ENCODE results near the gene MGAT4C. TPM values are rescaled to one million over a fixed set of nuclear protein-coding genes. Genes with fewer than 3 reads are reported as not detected.

Gene MGAT4C
- total and polyA plus RNA-seq, 2 experiments from 2014 or later, result 4.5 to 4.7 TPM

DNA sequence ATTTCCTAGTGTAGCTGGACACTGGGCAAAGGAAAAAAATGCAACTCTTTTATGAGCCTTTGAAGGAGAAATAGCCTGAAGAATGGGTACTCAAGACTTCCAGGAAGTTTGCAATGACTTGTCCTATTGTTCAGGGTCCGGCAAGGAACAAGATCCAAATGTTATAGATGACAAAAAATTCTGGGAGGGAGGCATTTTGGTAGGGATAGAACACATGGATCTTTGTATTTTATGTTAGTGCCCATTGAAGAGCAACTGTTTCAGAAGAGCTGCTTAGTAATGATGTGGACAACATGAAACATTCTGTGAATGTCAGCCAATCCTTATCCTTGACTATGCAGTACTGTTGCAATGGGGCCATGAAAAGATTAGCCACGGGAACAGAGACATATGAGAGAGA, 138.0 kb downstream of the MGAT4C start (continued):
- TF ChIP-seq ZNF114 (CRISPR knock-in tag; IDR thresholded peaks at IDR 0.05) (no peak), POLR2AphosphoS5 (IDR thresholded peaks at IDR 0.05; ENCODE audit: low read depth) (no peak)

DNA sequence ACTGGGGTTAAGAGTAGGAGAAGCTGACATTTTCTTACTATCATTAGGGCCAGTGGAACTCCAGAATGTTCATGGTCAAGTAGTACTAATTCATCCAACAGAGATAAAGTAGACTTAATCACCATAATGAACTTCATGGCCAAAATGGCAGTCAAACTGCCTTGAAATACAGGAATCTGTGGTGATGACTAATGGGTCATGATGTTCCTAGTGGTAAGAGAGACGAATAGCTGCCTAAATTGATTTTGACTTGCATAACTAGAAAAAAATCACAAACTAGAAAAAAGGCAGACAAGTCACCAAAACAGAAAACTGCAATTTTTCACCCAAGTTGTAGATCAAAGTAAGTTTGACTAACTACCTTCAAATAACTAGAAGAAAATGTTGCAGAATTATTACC, 138.5 kb downstream of the MGAT4C start:
- no peak overlapping the region for H3K4me2 ChIP-seq
- H3K9me2 ChIP-seq (ENCODE audit: insufficient read depth), result no peaks in the 10 kb centered on the region
- H3K9me3 Mint-ChIP-seq, result no peaks in the 10 kb centered on the region
- H3K36me3 Mint-ChIP-seq (ENCODE audit: low read depth), result no peaks in the 10 kb centered on the region
- no peak overlapping the region for H3K27ac Mint-ChIP-seq
- H3K27ac ChIP-seq (ENCODE audit: low read depth), result no peak overlapping the region
- ATAC-seq (no peak), DNase-seq (ENCODE audit: low spot score) (no peak)
- H2AFZ ChIP-seq, result no peak overlapping the region
- TF ChIP-seq, protein P1, sequence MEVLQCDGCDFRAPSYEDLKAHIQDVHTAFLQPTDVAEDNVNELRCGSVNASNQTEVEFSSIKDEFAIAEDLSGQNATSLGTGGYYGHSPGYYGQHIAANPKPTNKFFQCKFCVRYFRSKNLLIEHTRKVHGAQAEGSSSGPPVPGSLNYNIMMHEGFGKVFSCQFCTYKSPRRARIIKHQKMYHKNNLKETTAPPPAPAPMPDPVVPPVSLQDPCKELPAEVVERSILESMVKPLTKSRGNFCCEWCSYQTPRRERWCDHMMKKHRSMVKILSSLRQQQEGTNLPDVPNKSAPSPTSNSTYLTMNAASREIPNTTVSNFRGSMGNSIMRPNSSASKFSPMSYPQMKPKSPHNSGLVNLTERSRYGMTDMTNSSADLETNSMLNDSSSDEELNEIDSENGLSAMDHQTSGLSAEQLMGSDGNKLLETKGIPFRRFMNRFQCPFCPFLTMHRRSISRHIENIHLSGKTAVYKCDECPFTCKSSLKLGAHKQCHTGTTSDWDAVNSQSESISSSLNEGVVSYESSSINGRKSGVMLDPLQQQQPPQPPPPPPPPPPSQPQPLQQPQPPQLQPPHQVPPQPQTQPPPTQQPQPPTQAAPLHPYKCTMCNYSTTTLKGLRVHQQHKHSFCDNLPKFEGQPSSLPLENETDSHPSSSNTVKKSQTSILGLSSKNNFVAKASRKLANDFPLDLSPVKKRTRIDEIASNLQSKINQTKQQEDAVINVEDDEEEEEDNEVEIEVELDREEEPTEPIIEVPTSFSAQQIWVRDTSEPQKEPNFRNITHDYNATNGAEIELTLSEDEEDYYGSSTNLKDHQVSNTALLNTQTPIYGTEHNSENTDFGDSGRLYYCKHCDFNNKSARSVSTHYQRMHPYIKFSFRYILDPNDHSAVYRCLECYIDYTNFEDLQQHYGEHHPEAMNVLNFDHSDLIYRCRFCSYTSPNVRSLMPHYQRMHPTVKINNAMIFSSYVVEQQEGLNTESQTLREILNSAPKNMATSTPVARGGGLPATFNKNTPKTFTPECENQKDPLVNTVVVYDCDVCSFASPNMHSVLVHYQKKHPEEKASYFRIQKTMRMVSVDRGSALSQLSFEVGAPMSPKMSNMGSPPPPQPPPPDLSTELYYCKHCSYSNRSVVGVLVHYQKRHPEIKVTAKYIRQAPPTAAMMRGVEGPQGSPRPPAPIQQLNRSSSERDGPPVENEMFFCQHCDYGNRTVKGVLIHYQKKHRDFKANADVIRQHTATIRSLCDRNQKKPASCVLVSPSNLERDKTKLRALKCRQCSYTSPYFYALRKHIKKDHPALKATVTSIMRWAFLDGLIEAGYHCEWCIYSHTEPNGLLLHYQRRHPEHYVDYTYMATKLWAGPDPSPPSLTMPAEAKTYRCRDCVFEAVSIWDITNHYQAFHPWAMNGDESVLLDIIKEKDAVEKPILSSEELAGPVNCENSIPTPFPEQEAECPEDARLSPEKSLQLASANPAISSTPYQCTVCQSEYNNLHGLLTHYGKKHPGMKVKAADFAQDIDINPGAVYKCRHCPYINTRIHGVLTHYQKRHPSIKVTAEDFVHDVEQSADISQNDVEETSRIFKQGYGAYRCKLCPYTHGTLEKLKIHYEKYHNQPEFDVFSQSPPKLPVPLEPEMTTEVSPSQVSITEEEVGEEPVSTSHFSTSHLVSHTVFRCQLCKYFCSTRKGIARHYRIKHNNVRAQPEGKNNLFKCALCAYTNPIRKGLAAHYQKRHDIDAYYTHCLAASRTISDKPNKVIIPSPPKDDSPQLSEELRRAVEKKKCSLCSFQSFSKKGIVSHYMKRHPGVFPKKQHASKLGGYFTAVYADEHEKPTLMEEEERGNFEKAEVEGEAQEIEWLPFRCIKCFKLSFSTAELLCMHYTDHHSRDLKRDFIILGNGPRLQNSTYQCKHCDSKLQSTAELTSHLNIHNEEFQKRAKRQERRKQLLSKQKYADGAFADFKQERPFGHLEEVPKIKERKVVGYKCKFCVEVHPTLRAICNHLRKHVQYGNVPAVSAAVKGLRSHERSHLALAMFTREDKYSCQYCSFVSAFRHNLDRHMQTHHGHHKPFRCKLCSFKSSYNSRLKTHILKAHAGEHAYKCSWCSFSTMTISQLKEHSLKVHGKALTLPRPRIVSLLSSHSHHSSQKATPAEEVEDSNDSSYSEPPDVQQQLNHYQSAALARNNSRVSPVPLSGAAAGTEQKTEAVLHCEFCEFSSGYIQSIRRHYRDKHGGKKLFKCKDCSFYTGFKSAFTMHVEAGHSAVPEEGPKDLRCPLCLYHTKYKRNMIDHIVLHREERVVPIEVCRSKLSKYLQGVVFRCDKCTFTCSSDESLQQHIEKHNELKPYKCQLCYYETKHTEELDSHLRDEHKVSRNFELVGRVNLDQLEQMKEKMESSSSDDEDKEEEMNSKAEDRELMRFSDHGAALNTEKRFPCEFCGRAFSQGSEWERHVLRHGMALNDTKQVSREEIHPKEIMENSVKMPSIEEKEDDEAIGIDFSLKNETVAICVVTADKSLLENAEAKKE (CRISPR knock-in tag; IDR thresholded peaks at IDR 0.05), result no peak
- TF ChIP-seq, protein P2, sequence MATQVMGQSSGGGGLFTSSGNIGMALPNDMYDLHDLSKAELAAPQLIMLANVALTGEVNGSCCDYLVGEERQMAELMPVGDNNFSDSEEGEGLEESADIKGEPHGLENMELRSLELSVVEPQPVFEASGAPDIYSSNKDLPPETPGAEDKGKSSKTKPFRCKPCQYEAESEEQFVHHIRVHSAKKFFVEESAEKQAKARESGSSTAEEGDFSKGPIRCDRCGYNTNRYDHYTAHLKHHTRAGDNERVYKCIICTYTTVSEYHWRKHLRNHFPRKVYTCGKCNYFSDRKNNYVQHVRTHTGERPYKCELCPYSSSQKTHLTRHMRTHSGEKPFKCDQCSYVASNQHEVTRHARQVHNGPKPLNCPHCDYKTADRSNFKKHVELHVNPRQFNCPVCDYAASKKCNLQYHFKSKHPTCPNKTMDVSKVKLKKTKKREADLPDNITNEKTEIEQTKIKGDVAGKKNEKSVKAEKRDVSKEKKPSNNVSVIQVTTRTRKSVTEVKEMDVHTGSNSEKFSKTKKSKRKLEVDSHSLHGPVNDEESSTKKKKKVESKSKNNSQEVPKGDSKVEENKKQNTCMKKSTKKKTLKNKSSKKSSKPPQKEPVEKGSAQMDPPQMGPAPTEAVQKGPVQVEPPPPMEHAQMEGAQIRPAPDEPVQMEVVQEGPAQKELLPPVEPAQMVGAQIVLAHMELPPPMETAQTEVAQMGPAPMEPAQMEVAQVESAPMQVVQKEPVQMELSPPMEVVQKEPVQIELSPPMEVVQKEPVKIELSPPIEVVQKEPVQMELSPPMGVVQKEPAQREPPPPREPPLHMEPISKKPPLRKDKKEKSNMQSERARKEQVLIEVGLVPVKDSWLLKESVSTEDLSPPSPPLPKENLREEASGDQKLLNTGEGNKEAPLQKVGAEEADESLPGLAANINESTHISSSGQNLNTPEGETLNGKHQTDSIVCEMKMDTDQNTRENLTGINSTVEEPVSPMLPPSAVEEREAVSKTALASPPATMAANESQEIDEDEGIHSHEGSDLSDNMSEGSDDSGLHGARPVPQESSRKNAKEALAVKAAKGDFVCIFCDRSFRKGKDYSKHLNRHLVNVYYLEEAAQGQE (IDR thresholded peaks at IDR 0.05; ENCODE audit: unreplicated experiment), result no peak
- TF ChIP-seq EZH2 (IDR thresholded peaks at IDR 0.05; ENCODE audit: low read depth, unreplicated experiment) (no peak), CREB1 (CRISPR knock-in tag; IDR thresholded peaks at IDR 0.05; ENCODE audit: low read depth) (no peak), STAT1 (IDR thresholded peaks at IDR 0.05; ENCODE audit: unreplicated experiment) (no peak), EZH2phosphoT487 (IDR thresholded peaks at IDR 0.05; ENCODE audit: unreplicated experiment) (no peak), NANOG (IDR thresholded peaks at IDR 0.05; ENCODE audit: borderline replicate concordance) (no peak), ZNF331 (CRISPR knock-in tag; IDR thresholded peaks at IDR 0.05; ENCODE audit: low read depth) (no peak), POLR2AphosphoS5 (IDR thresholded peaks at IDR 0.05; ENCODE audit: low read depth) (no peak), ZNF114 (CRISPR knock-in tag; IDR thresholded peaks at IDR 0.05) (no peak), JUNB (IDR thresholded peaks at IDR 0.05; ENCODE audit: unreplicated experiment) (no peak)
- TF ChIP-seq, protein P3, sequence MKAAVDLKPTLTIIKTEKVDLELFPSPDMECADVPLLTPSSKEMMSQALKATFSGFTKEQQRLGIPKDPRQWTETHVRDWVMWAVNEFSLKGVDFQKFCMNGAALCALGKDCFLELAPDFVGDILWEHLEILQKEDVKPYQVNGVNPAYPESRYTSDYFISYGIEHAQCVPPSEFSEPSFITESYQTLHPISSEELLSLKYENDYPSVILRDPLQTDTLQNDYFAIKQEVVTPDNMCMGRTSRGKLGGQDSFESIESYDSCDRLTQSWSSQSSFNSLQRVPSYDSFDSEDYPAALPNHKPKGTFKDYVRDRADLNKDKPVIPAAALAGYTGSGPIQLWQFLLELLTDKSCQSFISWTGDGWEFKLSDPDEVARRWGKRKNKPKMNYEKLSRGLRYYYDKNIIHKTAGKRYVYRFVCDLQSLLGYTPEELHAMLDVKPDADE (IDR thresholded peaks at IDR 0.05), result no peak
- TF ChIP-seq, protein P4, sequence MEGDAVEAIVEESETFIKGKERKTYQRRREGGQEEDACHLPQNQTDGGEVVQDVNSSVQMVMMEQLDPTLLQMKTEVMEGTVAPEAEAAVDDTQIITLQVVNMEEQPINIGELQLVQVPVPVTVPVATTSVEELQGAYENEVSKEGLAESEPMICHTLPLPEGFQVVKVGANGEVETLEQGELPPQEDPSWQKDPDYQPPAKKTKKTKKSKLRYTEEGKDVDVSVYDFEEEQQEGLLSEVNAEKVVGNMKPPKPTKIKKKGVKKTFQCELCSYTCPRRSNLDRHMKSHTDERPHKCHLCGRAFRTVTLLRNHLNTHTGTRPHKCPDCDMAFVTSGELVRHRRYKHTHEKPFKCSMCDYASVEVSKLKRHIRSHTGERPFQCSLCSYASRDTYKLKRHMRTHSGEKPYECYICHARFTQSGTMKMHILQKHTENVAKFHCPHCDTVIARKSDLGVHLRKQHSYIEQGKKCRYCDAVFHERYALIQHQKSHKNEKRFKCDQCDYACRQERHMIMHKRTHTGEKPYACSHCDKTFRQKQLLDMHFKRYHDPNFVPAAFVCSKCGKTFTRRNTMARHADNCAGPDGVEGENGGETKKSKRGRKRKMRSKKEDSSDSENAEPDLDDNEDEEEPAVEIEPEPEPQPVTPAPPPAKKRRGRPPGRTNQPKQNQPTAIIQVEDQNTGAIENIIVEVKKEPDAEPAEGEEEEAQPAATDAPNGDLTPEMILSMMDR (conservative IDR thresholded peaks at IDR 0.05; ENCODE audit: low read depth in 2 of 2), result no peak
- no peak overlapping the region for H3K4me3 ChIP-seq
- no peaks in the 10 kb centered on the region for H3K4me1 Mint-ChIP-seq
- no peak overlapping the region for H3K4me3 Mint-ChIP-seq
- no peaks in the 10 kb centered on the region for H4K20me1 ChIP-seq (replicated peaks; ENCODE audit: insufficient read depth)
- no peaks in the 10 kb centered on the region for H3K27me3 ChIP-seq (ENCODE audit: insufficient read depth)
- no peaks in the 10 kb centered on the region for H3K36me3 ChIP-seq (ENCODE audit: insufficient read depth)
- H3K4me1 ChIP-seq (ENCODE audit: insufficient read depth), result no peaks in the 10 kb centered on the region
- no peaks in the 10 kb centered on the region for H3K79me2 ChIP-seq (replicated peaks; ENCODE audit: insufficient read depth)
- no peaks in the 10 kb centered on the region for H3K27me3 Mint-ChIP-seq (ENCODE audit: insufficient read depth, low read depth, poor library complexity)
- H3F3A ChIP-seq (replicated peaks; ENCODE audit: low read depth), result no peaks in the 10 kb centered on the region

Measured in GM23338 (cell line).